K562 (cell line): ENCODE results near the gene ERICH2. TPM values are rescaled to one million over a fixed set of nuclear protein-coding genes. Genes with fewer than 3 reads are reported as not detected.
A peak's percentile ranks its signal among the peaks of the same experiment; 100 is the strongest.

ENCODE experiments used
- ARHGAP35 ChIP-seq: fragments of 450-650 bp; IDR thresholded peaks from 2 replicates; pipeline ENCODE4 v1.6.1; 2018; ENCODE audit not compliant: partially characterized antibody
- BCL6 ChIP-seq: fragments of 250-450 bp; sonication (Bioruptor Pico); IDR thresholded peaks from 2 replicates; pipeline ENCODE4 v1.4.0; 2020
- CREB1 ChIP-seq, 2 experiments: sonication (generic) in 1 of 2; formaldehyde crosslinking in 1 of 2; IDR thresholded peaks; 2 replicates each; pipeline versions ENCODE4 v1.6.1 to v1.8.0; 2012 to 2022; ENCODE audit warnings: inconsistent platforms in 1 of 2, mild to moderate bottlenecking in 1 of 2, missing genetic modification reagents in 1 of 2, moderate library complexity in 1 of 2
- CSDE1 ChIP-seq, 2 experiments: fragments of 450-650 bp; IDR thresholded peaks; 2 replicates each; pipeline ENCODE4 v1.6.1; 2016; ENCODE audit warnings: mild to moderate bottlenecking in 1 of 2
- FOSL1 ChIP-seq: fragments of 200-800 bp; sonication (Bioruptor generic); conservative IDR thresholded peaks from 2 replicates; pipeline ENCODE4 v1.6.1; 2016; ENCODE audit warnings: missing genetic modification characterization, missing compliant biosample characterization
- FOXJ2 ChIP-seq: fragments of 200-800 bp; sonication (Bioruptor generic); IDR thresholded peaks from 2 replicates; pipeline ENCODE4 v1.6.1; 2016; ENCODE audit warnings: missing genetic modification characterization, missing compliant biosample characterization
- HMGN3 ChIP-seq: IDR thresholded peaks from 2 replicates; pipeline ENCODE4 v1.6.1; 2011; ENCODE audit warnings: borderline replicate concordance, low read depth, mild to moderate bottlenecking, mixed read lengths, low read length; ENCODE audit not compliant: insufficient read length; ENCODE audit errors: extremely low read depth
- ILF3 ChIP-seq: fragments of 450-650 bp; IDR thresholded peaks from 2 replicates; pipeline ENCODE4 v1.6.1; 2018; ENCODE audit warnings: antibody characterized with exemption, mild to moderate bottlenecking, moderate library complexity, borderline replicate concordance
- MAZ ChIP-seq, 2 experiments: fragments of 450-650 bp in 1 of 2; sonication (generic) in 1 of 2; formaldehyde crosslinking; IDR thresholded peaks in 1 of 2; conservative IDR thresholded peaks in 1 of 2; 2 replicates each; pipeline versions ENCODE4 v1.4.0 to v1.5.0; 2020; ENCODE audit warnings: mild to moderate bottlenecking in 1 of 2, missing genetic modification reagents in 1 of 2
- MBD1 ChIP-seq: fragments of 250-450 bp; sonication (Bioruptor Pico); IDR thresholded peaks from 2 replicates; pipeline ENCODE4 v1.8.0; 2022; ENCODE audit warnings: inconsistent platforms
- MCM3 ChIP-seq: fragments of 450-650 bp; IDR thresholded peaks from 2 replicates; pipeline ENCODE4 v1.6.1; 2016
- NCOR1 ChIP-seq: fragments of 450-650 bp; IDR thresholded peaks from 2 replicates; pipeline ENCODE4 v1.6.1; 2016; ENCODE audit warnings: mild to moderate bottlenecking, moderate library complexity
- NFE2 ChIP-seq: IDR thresholded peaks from 2 replicates; pipeline ENCODE4 v1.6.1; 2014; ENCODE audit warnings: antibody characterized with exemption, low read depth
- PHF21A ChIP-seq: fragments of 450-650 bp; IDR thresholded peaks from 2 replicates; pipeline ENCODE4 v1.6.1; 2017; ENCODE audit warnings: low read depth, borderline replicate concordance
- POLR2B ChIP-seq: fragments of 450-650 bp; IDR thresholded peaks from 2 replicates; pipeline ENCODE4 v1.6.1; 2018; ENCODE audit warnings: low read depth; ENCODE audit not compliant: partially characterized antibody
- POLR2H ChIP-seq: IDR thresholded peaks from 2 replicates; pipeline ENCODE4 v1.6.1; 2016; ENCODE audit warnings: missing genetic modification characterization, low read depth, mild to moderate bottlenecking, control low read depth, missing compliant biosample characterization, moderate library complexity
- PYGO2 ChIP-seq: fragments of 450-650 bp; IDR thresholded peaks from 2 replicates; pipeline ENCODE4 v1.6.1; 2016; ENCODE audit warnings: mild to moderate bottlenecking, missing genetic modification characterization, moderate library complexity, missing compliant biosample characterization
- RBFOX2 ChIP-seq: fragments of 200-400 bp; formaldehyde crosslinking; IDR thresholded peaks from 2 replicates; pipeline ENCODE4 v1.6.1; 2017; ENCODE audit warnings: low read depth, mild to moderate bottlenecking, low read length, moderate library complexity
- RBM15 ChIP-seq: fragments of 200-400 bp; formaldehyde crosslinking; IDR thresholded peaks from 2 replicates; pipeline ENCODE4 v1.6.1; 2018; ENCODE audit warnings: mild to moderate bottlenecking, low read length, moderate library complexity; ENCODE audit not compliant: insufficient read depth
- SMAD3 ChIP-seq: fragments of 450-650 bp; formaldehyde crosslinking; conservative IDR thresholded peaks from 2 replicates; pipeline ENCODE4 v1.4.0; 2020; ENCODE audit warnings: mild to moderate bottlenecking
- STAT5A ChIP-seq: IDR thresholded peaks from 2 replicates; pipeline ENCODE4 v1.6.1; 2012; ENCODE audit warnings: low read length, inconsistent platforms, borderline replicate concordance
- TEAD1 ChIP-seq, 2 experiments: fragments of 450-650 bp in 1 of 2; sonication (generic) in 1 of 2; formaldehyde crosslinking; IDR thresholded peaks; 2 replicates each; pipeline versions ENCODE4 v1.4.0 to v1.8.0; 2020 to 2022; ENCODE audit warnings: mild to moderate bottlenecking in 2 of 2, missing genetic modification reagents in 1 of 2
- ZBTB26 ChIP-seq: fragments of 450-650 bp; formaldehyde crosslinking; IDR thresholded peaks from 2 replicates; pipeline ENCODE4 v1.4.0; 2022; ENCODE audit warnings: missing genetic modification characterization
- ZNF124 ChIP-seq: sonication (generic); formaldehyde crosslinking; IDR thresholded peaks from 2 replicates; pipeline ENCODE4 v1.8.1; 2022; ENCODE audit warnings: missing genetic modification reagents
- ZNF57 ChIP-seq: fragments of 450-650 bp; formaldehyde crosslinking; IDR thresholded peaks from 2 replicates; pipeline ENCODE4 v1.4.0; 2020; ENCODE audit warnings: mild to moderate bottlenecking, moderate library complexity
- ZNF586 ChIP-seq: fragments of 450-650 bp; formaldehyde crosslinking; conservative IDR thresholded peaks from 2 replicates; pipeline ENCODE4 v1.4.0; 2020; ENCODE audit warnings: mild to moderate bottlenecking, moderate library complexity
- ZNF589 ChIP-seq: fragments of 200-800 bp; sonication (Bioruptor generic); IDR thresholded peaks from 2 replicates; pipeline ENCODE4 v1.6.1; 2016; ENCODE audit warnings: low read depth, missing genetic modification characterization, missing compliant biosample characterization
- ZNF76 ChIP-seq: fragments of 250-450 bp; sonication (Bioruptor Pico); IDR thresholded peaks from 2 replicates; pipeline ENCODE4 v1.4.0; 2020; ENCODE audit warnings: mild to moderate bottlenecking, moderate library complexity, borderline replicate concordance
- polyA plus RNA-seq, 8 experiments: library from polyadenylated mRNA; depleted of rRNA in 4 of 8; stranded (reverse) in 5 of 8; unstranded in 3 of 8; fragments of >200 nt; fragmentation: Nextera tagmentation in 2 of 8; fragmentation: Illumina TruSeq in 1 of 8; extraction: Ambion mirVana in 2 of 8; extraction: Trizol in 1 of 8; gene quantifications; 2 replicates each; pipeline versions ENCODE4 v1.2.1 to v1.2.3, GENCODE V29; 2011 to 2014; ENCODE audit warnings: inconsistent platforms in 1 of 8, missing spikeins in 1 of 8
- total RNA-seq, 7 experiments: library from RNA; depleted of rRNA in 6 of 7; stranded (reverse); fragments of >200 nt in 6 of 7; fragmentation: Illumina TruSeq in 2 of 7; extraction: Trizol in 2 of 7; gene quantifications; 2 replicates each; pipeline versions ENCODE4 v1.2.1 to v1.2.3, GENCODE V29; 2011 to 2021; ENCODE audit warnings: low replicate concordance in 1 of 7
- TF ChIP-seq, protein P1 (sequence below): sonication (generic); formaldehyde crosslinking; IDR thresholded peaks from 2 replicates; pipeline ENCODE4 v1.8.0; 2022; ENCODE audit warnings: missing genetic modification reagents, mild to moderate bottlenecking, moderate library complexity, borderline replicate concordance

Gene ERICH2
- total and polyA plus RNA-seq, 9 of the 15 experiments (the other 6 are each of a cell fraction or from before 2014, with no cell fraction given), result 0.85 to 2.4 (median 1.6) TPM

DNA sequence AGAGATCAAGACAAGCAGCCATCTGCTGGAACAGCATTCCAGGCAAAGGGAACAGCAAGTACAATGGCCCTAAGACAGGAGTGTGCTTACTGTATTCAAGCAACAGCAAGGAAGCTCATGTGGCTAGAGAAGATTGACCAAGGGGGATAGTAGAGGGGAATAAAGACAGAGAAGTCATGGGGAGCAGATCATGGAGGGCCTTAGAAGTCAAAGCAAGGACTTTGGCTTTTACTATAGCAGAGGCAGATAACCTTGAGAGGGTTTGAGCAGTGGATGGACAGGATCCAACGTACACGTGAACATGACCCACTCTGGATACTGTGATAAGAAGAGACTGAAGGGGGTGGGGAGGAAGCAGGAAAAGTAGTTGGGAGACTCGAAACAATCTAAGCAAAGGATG, 28.2 kb upstream of the ERICH2 start (continued):
- no peak for TF ChIP-seq HMGN3
- TF ChIP-seq MCM3, result no peak
- no peak for TF ChIP-seq RBFOX2
- TF ChIP-seq ZNF124, result no peak
- peak; percentile 37; the same call in 1 of the 2 replicates for TF ChIP-seq NCOR1
- TF ChIP-seq STAT5A, result no peak
- TF ChIP-seq ARHGAP35, result no peak
- TF ChIP-seq TEAD1 (CRISPR knock-in tag; IDR thresholded peaks at IDR 0.05), result no peak
- no peak for TF ChIP-seq ZNF589 (CRISPR knock-in tag)
- no peak for TF ChIP-seq RBM15
- no peak for TF ChIP-seq CREB1 (IDR thresholded peaks at IDR 0.05)
- TF ChIP-seq CREB1 (CRISPR knock-in tag; IDR thresholded peaks at IDR 0.05), result no peak
- TF ChIP-seq MAZ (CRISPR knock-in tag; conservative IDR thresholded peaks at IDR 0.05 in 1 of 2, IDR thresholded peaks at IDR 0.05 in 1 of 2), result no peak
- no peak for TF ChIP-seq BCL6
- TF ChIP-seq FOXJ2 (tag), result no peak
- no peak for TF ChIP-seq POLR2H
- no peak for TF ChIP-seq PYGO2 (tag)
- TF ChIP-seq CSDE1 (IDR thresholded peaks at IDR 0.05), result no peak
- no peak for TF ChIP-seq ZNF586 (CRISPR knock-in tag)
- TF ChIP-seq FOSL1 (tag), result no peak
- TF ChIP-seq ILF3, result no peak
- no peak for TF ChIP-seq ZNF57 (CRISPR knock-in tag)
- TF ChIP-seq ZNF76 (CRISPR knock-in tag), result no peak
- TF ChIP-seq PHF21A, result no peak
- TF ChIP-seq SMAD3 (CRISPR knock-in tag), result no peak
- TF ChIP-seq, protein P1, sequence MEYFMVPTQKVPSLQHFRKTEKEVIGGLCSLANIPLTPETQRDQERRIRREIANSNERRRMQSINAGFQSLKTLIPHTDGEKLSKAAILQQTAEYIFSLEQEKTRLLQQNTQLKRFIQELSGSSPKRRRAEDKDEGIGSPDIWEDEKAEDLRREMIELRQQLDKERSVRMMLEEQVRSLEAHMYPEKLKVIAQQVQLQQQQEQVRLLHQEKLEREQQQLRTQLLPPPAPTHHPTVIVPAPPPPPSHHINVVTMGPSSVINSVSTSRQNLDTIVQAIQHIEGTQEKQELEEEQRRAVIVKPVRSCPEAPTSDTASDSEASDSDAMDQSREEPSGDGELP (CRISPR knock-in tag), result no peak
- no peak for TF ChIP-seq NFE2
- no peak for TF ChIP-seq POLR2B
- TF ChIP-seq MBD1 (CRISPR knock-in tag), result no peak
- 0 out of 2 replicates have a peak, but pooled peaks have one; percentile 44 for TF ChIP-seq ZBTB26
